Mononuclear cell (primary cell): ENCODE data around the gene BLOC1S3. TPM values are rescaled to one million over a fixed set of nuclear protein-coding genes. Genes with fewer than 3 reads are reported as not detected.

Experiments
- H3K27me3 ChIP-seq: 2 replicates; pipeline ENCODE4 v1.6.0; 2011; ENCODE audit warnings: low read length, control low read depth; ENCODE audit not compliant: insufficient read depth
- H3K4me1 ChIP-seq: 2 replicates; pipeline ENCODE4 v1.5.1; 2011; ENCODE audit warnings: mild to moderate bottlenecking, low read length, control low read depth; ENCODE audit not compliant: insufficient read depth
- H3K4me3 ChIP-seq: 2 replicates; pipeline ENCODE4 v1.5.1; 2011; ENCODE audit warnings: mild to moderate bottlenecking, low read length, moderate library complexity
- H3K9me3 ChIP-seq: 2 replicates; pipeline ENCODE4 v1.5.1; 2011; ENCODE audit warnings: low read depth, mild to moderate bottlenecking, control low read depth, low read length
- total RNA-seq: library from RNA; depleted of rRNA; stranded (reverse); fragments of >200 nt; gene quantifications from one replicate; pipeline ENCODE4 v1.2.3, GENCODE V29; 2012

BLOC1S3 gene
- total RNA-seq, 1 donor = 7.3 TPM

DNA sequence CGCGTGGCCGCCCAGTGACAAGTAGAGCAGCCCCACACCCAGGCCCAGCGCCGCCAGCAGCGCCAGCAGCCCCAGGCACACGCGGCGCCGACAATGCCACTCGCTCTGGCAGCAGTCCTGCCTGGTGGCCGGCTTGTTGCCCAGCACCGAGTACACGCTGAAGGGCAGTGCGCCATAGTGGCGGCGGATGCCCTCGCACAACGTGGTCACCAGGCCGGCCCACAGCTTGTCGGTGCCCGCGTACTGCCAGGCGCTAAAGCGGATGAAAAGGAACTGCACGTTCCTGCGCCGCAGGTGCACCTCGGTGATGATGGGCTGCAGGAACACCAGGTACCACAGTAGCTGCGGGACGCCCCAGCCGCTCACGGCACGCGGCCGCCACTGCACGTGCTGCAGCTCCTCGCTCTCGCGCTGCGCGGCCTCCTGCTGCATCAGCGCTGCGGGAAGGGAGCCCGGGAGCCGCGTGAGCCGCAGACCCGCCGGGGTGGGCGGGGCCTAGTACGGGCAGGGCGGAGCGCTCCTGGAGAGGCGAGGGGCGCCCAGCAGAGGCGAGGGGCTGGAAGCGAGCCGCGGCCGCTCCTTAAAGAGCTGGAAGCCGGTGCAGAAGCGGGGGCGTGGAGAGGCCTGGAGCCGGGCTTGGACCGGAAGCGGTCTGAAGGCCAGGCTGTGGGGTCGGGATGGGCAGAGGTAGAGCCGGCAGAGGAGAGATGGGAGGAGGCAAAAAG, 25.1 kb upstream of the BLOC1S3 start:
- Histone ChIP-seq H3K4me3 (no peak overlapping the region), H3K27me3 (peaks cover 29% of the 10 kb centered on the region), H3K4me1 (peaks cover 23% of the 10 kb centered on the region), H3K9me3 (no peaks in the 10 kb centered on the region)

DNA sequence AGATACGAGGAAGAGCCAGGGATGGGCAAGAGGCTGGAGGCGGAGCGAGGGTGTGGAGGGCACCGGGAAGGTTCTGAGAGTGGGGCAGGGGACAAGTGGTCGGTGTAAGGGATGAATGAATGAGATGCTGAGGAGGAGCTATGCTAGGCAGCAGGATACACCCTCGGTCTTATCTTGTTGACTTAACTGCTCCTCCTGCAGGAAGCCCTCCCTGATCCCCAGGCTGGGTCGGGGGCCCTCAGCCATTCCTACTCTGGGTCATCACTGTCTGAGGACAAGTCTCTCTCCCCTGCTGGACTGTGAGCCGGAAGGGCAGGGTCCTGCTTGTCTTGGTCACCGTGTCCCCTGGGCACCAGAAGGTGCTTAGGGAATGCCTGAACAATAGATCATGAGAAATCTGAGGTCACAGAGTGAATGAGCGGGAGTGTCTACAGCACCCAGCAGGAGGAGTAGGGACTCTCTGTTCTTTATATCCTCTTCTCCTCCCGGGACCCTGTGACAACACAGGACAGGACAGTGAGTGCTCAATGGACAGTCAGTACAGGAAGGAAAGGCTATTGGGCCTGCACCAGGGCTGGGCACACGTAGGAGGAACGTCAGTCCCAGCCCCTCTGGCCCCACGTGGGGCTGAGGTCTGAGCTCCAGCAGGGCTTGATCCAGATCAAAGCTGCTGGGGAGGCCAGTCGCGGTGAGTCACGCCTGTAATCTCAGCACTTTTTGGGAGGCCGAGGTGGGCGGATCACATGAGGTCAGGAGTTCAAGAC, 24.3 kb upstream of the BLOC1S3 start:
- Histone ChIP-seq H3K27me3 (peaks cover 29% of the 10 kb centered on the region), H3K4me3 (no peak overlapping the region), H3K9me3 (no peaks in the 10 kb centered on the region), H3K4me1 (peaks cover 23% of the 10 kb centered on the region)

DNA sequence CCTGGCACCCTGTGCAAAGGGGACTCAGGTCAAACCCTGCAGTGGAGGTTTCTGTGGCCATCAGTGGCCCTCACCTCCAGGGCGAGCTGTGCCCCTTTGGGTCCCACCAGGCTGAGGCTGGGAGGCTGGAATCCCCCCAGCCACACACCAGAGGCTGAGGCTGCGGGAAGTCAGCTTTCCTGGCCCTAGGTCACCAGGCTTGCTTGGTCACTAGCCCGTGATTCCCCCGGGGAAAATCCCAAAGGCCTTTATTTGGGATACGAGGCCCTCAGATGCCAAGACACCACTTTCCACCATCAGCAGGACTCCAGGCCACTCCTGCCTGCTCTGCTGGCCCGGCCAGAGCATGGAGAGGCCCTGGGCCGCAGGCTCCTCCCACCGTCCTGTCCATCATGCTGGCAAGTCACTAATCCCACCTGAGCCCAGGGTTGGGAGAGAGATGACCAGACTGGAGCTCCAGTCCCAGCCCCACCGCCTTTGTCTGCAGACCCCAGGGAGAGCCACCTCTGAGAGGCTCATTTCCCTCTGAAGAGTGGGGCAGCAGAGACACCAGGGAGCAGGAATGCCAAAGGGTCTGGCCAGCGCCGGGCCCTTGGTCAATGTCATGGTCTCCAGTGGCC, 22.5 kb upstream of the BLOC1S3 start:
- no peaks in the 10 kb centered on the region for H3K9me3 ChIP-seq
- H3K27me3 ChIP-seq = peaks cover 29% of the 10 kb centered on the region
- peaks cover 23% of the 10 kb centered on the region for H3K4me1 ChIP-seq
- H3K4me3 ChIP-seq = no peak overlapping the region

DNA sequence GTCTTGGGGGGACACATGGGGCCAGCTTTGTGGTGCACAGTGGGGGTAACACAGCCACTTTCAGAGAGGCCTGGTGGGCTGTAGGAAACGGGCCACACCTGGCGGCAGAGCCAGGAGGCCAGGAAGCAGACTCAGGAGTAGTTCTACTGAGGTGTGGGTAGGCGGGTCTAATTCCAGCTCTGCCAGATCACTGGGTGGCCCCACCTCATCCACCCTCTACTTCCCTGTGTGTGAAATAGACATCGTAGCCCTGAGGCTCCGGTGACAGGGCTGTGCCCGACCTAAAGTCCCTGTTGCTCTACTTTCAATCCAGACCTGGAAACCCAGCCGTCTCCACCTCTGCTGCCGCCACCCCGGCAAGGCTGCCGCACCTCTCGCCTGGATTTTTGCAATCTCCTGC, 21.8 kb upstream of the BLOC1S3 start:
- Histone ChIP-seq H3K4me1 (peaks cover 22% of the 10 kb centered on the region), H3K4me3 (no peak overlapping the region), H3K27me3 (peaks cover 24% of the 10 kb centered on the region), H3K9me3 (no peaks in the 10 kb centered on the region)

DNA sequence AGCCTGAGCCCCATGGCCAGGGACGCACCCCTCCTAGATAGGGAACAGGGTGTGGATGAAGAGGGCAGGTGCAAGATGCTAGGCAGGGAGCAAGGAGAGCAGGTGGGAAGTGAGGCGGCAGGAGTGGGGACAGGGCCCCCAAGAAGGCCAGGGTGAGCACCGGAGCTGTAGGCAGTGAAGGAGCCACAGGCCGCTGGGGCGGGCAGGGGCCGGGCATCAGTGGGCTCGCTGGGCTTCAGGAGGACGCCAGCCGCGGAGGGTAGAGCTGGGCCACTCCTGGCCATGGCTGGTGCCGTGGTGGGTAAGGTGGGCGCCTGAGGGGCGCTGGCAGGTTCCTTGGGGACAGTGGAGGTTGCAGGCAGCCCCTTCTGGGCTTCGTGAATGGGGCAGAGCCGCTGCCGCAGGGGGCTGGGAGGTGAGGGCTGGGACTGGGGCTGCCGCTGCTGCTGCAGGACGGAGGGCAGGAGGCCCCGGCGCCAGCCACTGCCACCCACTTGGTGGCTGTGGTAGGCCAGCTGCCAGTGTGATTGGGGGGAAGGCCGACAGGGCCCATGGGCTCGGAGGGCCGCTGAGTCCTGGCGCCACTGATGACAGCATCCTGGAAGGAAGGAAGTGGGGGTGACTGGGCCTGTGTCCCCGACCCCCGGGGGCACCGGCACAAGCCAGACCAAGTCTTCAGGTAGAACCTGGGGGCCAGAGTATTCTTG, 19.9 kb upstream of the BLOC1S3 start:
- H3K4me3 ChIP-seq = no peak overlapping the region
- peaks cover 8% of the 10 kb centered on the region for H3K27me3 ChIP-seq
- no peaks in the 10 kb centered on the region for H3K9me3 ChIP-seq
- H3K4me1 ChIP-seq = peaks cover 3% of the 10 kb centered on the region

DNA sequence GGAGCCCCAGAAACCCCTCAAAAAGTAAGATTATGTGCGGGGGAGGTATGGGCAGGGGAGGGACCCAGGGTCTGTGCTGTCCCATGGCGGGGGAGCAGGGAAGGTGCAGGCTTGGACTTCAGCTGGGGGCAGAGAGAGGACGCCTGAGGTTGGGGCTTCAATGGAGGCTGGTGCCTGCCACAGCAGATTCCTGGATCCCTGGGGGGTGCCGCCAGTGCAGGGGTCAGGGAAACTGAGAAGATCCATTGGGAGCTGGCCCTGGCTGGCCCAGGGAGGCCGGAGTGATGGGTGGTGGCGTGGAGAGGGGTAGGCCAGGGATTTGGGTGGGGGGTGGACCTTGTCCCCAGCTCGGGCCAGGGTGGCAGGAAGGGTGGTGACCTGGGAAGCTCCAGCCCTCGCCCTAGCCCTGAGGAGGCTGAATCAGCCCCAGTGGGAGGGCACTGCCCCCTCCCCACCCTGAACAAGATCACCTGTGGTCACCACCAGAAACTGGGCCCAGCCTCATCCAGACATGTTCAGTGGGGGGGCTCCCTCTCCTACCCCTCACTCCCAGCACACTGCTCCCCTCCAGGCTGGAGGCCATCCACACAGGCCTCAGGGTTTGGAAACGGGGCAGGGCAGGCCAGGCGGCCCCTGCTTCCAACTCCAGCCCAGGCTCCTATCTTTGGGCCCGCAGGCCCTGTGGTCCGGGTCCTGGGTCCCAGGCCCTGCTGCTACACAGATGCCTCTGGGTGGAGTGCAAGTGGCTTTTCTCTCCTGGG, 19.2 kb upstream of the BLOC1S3 start:
- Histone ChIP-seq H3K4me1 (peaks cover 8% of the 10 kb centered on the region), H3K9me3 (no peaks in the 10 kb centered on the region), H3K27me3 (peaks cover 1% of the 10 kb centered on the region), H3K4me3 (no peak overlapping the region)

DNA sequence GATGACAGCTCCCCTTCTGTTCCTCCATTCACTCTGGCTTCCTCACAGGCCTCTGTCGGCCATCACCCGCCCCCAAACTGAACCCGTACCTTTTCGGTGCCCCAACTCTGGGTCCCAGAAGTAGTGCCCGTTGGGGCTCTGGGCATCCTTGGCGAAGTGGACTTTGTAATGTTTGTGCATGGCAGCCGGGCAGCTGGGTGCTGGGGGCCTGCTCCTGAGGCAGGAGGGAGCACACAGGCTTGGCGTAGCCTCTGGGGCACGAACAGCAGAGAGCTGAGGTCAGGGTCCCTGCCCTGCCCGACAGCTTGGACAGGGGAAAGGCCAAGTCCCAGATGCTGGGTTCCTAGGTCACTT, 18.6 kb upstream of the BLOC1S3 start:
- no peaks in the 10 kb centered on the region for H3K9me3 ChIP-seq
- H3K4me3 ChIP-seq = no peak overlapping the region
- H3K27me3 ChIP-seq = no peaks in the 10 kb centered on the region
- H3K4me1 ChIP-seq = peaks cover 13% of the 10 kb centered on the region

DNA sequence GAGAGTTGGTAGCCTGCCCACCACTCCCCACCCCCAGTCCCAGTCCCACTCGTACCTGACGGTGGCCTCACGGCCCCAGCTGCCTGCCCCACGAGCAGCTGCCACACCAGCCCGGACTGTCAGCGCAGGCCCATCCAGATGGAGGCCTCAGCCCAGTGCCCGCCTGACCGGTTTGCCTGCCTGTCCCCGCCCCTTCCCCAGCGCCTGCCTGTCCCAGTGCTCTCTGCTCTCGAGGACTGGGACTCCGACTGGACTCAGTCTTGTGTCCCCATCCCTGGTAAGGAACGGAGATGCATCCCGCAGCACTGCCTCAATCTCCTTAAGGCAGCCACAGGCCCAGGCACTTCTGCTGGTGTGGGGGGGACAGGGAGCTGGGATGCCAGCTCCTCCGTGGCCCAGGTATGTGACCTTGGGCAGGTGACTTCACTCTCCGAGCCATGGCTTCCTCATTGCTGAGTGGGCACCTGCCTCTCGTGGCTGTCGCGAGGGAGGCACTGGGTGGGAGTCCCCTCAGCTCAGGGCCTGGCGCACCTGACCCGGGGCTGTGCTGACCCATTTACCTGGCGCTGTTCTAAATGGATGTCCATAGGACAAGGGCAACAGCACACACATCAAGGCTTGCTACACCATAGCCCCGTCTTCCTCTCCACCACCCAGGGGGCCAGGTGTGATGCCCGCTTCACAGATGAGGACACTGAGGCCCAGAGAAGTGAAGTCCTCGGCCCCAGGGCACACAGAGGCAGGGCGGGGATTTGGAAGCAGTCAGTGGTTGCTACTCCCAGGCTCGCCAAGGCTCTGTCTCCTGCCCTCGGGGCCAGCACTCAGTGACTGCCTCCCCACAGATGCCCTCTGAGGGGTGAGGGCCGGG, 17.5 kb upstream of the BLOC1S3 start, which contains the start of gene NKPD1:
Gene NKPD1, minus strand, starts transcription at position 113 of the 868 bp plus-strand sequence. CDS start 832 bp downstream, outside the sequence.
- H3K4me3 ChIP-seq = no peak within 1 kb of the TSS
- H3K9me3 ChIP-seq = no peaks in the 10 kb centered on the region
- no peaks in the 10 kb centered on the region for H3K27me3 ChIP-seq
- H3K4me1 ChIP-seq = peaks cover 16% of the 10 kb centered on the region

DNA sequence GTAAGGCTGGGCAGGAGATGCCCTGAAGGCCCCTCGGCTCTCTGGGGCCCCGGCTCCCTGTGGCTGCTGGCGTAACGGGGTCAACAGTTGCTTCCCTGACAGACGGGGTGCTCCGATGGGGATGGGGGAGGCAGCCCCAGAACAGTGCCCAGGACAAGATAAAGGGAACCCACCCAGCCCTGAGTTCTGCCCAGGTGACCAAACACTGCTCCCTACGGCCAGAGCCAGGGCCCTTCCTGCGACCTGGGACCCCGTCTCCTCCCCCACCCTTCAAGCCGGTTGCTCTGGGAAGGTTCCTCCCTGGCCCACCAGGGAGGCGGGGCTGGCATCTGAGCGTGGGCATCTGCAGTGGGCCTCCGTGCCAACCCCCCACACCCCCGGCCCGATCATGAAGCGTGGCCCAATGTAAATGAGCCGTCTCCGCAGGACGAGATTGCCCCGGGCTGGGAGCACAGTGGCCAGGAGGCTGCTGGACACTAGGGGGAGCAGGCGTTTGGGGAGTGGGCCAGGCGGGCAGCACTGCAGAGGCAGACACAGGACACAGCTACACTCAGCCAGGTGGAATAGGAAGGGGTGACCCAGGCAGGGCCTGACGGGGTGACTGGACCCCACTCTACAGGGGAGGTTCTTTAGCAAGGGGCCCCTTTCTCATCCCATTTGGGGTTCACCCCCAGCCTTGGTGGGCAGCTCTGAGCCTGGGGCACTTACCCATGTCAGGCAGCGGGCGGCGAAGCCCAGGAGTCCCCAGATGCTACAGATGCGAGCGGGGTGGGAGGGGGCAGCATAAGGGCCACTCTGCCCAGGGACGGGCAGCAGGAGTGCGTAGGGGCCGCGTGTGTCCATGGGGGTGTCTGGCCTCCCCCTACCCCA, 16.6 kb upstream of the BLOC1S3 start:
- Histone ChIP-seq H3K4me1 (peaks cover 16% of the 10 kb centered on the region), H3K9me3 (no peaks in the 10 kb centered on the region), H3K27me3 (no peaks in the 10 kb centered on the region), H3K4me3 (no peak overlapping the region)

DNA sequence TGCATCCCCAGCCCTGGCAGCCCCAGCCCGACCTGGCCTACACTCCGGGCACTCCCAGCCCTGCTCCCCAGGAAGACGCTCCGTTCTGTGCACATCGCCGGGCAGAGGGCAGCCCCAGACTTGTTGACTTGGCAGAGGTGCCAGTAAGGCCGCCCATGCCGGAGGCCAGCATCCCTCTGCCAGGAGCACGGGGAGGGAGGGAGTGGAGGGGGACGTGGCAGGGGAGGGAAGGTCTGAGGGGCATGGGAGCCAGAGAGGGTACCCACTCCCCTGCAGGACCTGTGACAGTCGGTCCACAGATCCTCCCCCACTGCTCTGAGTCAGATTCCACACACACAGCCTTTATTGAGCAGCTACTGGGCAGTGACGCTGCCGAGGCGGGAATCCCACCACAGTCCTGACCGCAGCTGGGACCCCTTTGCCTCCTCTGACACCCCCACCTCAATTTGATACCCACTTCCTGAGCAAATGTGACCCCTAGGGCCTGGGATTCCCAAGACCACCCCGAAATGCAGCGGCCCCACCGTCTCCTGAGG, 15.9 kb upstream of the BLOC1S3 start:
- Histone ChIP-seq H3K9me3 (no peaks in the 10 kb centered on the region), H3K27me3 (no peaks in the 10 kb centered on the region), H3K4me3 (no peak overlapping the region), H3K4me1 (peaks cover 16% of the 10 kb centered on the region)

DNA sequence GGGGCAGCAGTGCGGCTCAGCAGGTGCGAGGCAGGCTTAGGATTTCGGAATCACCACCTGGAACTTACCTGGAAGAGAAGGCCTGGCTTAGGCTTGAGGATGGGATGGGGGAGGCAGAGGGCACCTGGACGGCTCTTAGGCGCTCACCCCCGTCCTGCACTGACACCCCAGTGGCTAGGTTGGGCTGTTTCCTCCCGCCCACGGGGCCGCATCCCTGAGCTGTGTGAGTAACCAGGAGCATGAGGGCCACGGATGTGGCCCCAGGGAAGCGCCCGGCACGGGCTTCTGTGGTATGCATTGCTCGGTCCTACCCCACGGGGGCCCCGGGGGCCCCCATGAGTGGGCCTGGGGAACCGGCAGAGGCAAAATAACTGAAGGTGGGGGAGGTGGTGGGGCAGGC, 15.4 kb upstream of the BLOC1S3 start:
- Histone ChIP-seq H3K4me1 (peaks cover 16% of the 10 kb centered on the region), H3K9me3 (no peaks in the 10 kb centered on the region), H3K4me3 (no peak overlapping the region), H3K27me3 (no peaks in the 10 kb centered on the region)

DNA sequence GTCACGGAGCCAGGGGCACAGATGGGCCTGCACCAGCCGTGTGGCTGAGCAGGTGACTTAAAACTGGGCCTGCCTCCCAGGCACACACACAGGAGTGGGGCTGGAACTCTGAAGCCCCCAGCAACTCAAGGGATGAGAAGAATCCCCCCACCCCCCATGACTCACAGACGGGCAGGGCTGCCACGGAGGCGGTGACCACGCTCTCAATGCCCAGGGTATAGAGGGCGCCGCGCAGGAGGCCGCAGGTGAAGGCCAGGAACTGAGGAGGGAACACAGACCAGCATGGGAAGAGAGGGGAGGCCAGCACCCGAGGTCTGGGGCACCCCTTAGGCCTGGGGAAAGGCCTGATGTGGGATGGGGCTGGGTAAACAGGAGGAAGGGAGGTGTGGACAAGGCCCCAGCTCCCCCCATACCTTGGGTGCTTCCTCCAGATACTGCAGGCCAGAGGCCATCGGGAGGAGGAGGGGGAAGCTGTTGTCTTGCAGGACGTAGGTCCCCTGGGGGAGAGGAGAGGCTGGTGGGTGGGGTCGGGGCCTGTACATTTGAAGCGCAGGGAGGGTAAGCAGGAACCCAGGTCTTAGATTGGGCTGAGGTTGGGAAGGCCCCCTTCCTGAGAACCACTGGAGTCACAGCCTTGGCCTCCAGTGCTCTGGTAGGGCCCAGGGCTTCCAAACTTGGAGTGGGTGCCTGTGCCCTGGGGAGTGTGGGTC, 14.7 kb upstream of the BLOC1S3 start:
- no peaks in the 10 kb centered on the region for H3K27me3 ChIP-seq
- H3K4me1 ChIP-seq = peaks cover 18% of the 10 kb centered on the region
- no peak overlapping the region for H3K4me3 ChIP-seq
- no peaks in the 10 kb centered on the region for H3K9me3 ChIP-seq
